ENCODE measurements around the gene PTS. TPM values are rescaled to one million over a fixed set of nuclear protein-coding genes. Genes with fewer than 3 reads are reported as not detected.

The PTS gene
- total and polyA plus RNA-seq, 9 of the 15 experiments (the other 6 are each of a cell fraction or from before 2014, with no cell fraction given), result 27.1 to 72.7 (median 41.1) TPM

GRCh38 chr11:112269139-112269538 lies 42.9 kb downstream of the PTS start (continued):
- no peak for TF ChIP-seq NFIC (IDR thresholded peaks at IDR 0.05)
- TF ChIP-seq ZFX (CRISPR knock-in tag; IDR thresholded peaks at IDR 0.05), result no peak
- TF ChIP-seq RCOR1 (IDR thresholded peaks at IDR 0.05; ENCODE audit: borderline replicate concordance in 1 of 2, low read depth in 2 of 2, low read length in 2 of 2), result no peak

GRCh38 chr11:112270551-112271180 lies 44.4 kb downstream of the PTS start:
- no peaks in the 10 kb centered on the region for H4K20me1 ChIP-seq (replicated peaks; ENCODE audit: control insufficient read depth, insufficient read depth, low read length)
- intact Hi-C loops (cut with micrococcal nuclease), result no loop called here
- peaks cover 0 to 13% of the 10 kb centered on the region in 2 experiments; a peak in 4 of 5 replicates for H3K4me1 ChIP-seq (replicated peaks in 1 of 2; ENCODE audit: control insufficient read depth in 2 of 2, insufficient read depth in 2 of 2, low read length in 2 of 2)
- TSS peak; percentile 80 for BruUV-seq (replicated peaks)
- H3K4me3 ChIP-seq, result peak overlapping the region; percentile 38
- no peaks in the 10 kb centered on the region for H3K9me3 ChIP-seq (replicated peaks; ENCODE audit: control insufficient read depth, insufficient read depth, low read depth, low read length)
- H3K27me3 ChIP-seq (ENCODE audit: control insufficient read depth in 2 of 2, insufficient read depth in 2 of 2, low read length in 2 of 2), result no peaks in the 10 kb centered on the region
- ATAC-seq (peak; percentile 88), DNase-seq (ENCODE audit: extremely low read depth in 1 of 4, low spot score in 3 of 4) (peak in 2 of 4 experiments; percentile 59 to 67), FAIRE-seq (peak; percentile 86)
- peak overlapping the region; percentile 86 for H2AFZ ChIP-seq (ENCODE audit: low read depth, low read length)
- CTCF ChIA-PET (ENCODE audit: low intra/inter-chr PET ratio), result no interaction called here
- H3K9me1 ChIP-seq (ENCODE audit: control insufficient read depth, insufficient read depth, low read length), result no peaks in the 10 kb centered on the region
- H3K79me2 ChIP-seq (ENCODE audit: control insufficient read depth, insufficient read depth, low read length), result no peaks in the 10 kb centered on the region
- 6% methylated on average over 11 of the region's 12 CpGs for WGBS (ENCODE audit: insufficient coverage, low coverage, missing lambda C conversion rate)
- H3K9ac ChIP-seq (ENCODE audit: insufficient read depth in 1 of 2, low read depth in 2 of 2, low read length in 2 of 2), result peak overlapping the region; percentile 44 to 78; a peak in 3 of 4 replicates
- peak overlapping the region; percentile 60; the same call in 2 of the 3 replicates for H3K27ac ChIP-seq (ENCODE audit: extremely low read depth, low read depth, low read length)
- POLR2A ChIA-PET, result interaction anchor here (0.6 to 1.3 kb wide), 2 partner anchors 13 to 48 kb away, joined by 3 to 4 read pairs; no protein-coding TSS in a partner anchor
- peak overlapping the region; percentile 77 for H3K4me2 ChIP-seq (ENCODE audit: insufficient read depth, low read length)
- in situ Hi-C loops (cut with MboI), result no loop called here
- H3K36me3 ChIP-seq (ENCODE audit: control insufficient read depth, insufficient read depth, low read length), result no peaks in the 10 kb centered on the region
- TF ChIP-seq PHF8 (IDR thresholded peaks at IDR 0.05; ENCODE audit: borderline replicate concordance, low read length), result peak; percentile 37; the same call in 1 of the 2 replicates
- TF ChIP-seq XRCC5 (IDR thresholded peaks at IDR 0.05; ENCODE audit: low read depth, low read length), result no peak
- TF ChIP-seq CBX3 (IDR thresholded peaks at IDR 0.05; ENCODE audit: borderline replicate concordance in 1 of 2, low read length in 2 of 2), result 0 out of 3 replicates have a peak, but pooled peaks of 1 of the 2 experiments have one; percentile 8
- TF ChIP-seq CTBP1 (IDR thresholded peaks at IDR 0.05; ENCODE audit: borderline replicate concordance), result peak; percentile 24; the same call in 1 of the 2 replicates
- TF ChIP-seq FOXK2 (conservative IDR thresholded peaks at IDR 0.05 in 1 of 2, IDR thresholded peaks at IDR 0.05 in 1 of 2; ENCODE audit: low read depth in 2 of 2), result peak; percentile 65 to 68
- TF ChIP-seq TRIM28 (IDR thresholded peaks at IDR 0.05), result 0 out of 2 replicates have a peak, but pooled peaks have one; percentile 45
- TF ChIP-seq TCF15 (CRISPR knock-in tag; IDR thresholded peaks at IDR 0.05), result no peak
- peak; percentile 27; the same call in 1 of the 2 replicates for TF ChIP-seq GABPA (tag; conservative IDR thresholded peaks at IDR 0.05; ENCODE audit: low read depth)
- peak; percentile 73 for TF ChIP-seq ELF1 (tag; IDR thresholded peaks at IDR 0.05)
- TF ChIP-seq ZNF174 (CRISPR knock-in tag; IDR thresholded peaks at IDR 0.05), result no peak
- no peak for TF ChIP-seq TAF1 (IDR thresholded peaks at IDR 0.05; ENCODE audit: control insufficient read depth, extremely low read depth, insufficient read depth, low read length, severe bottlenecking)
- peak; percentile 63 for TF ChIP-seq PHF20 (IDR thresholded peaks at IDR 0.05; ENCODE audit: partially characterized antibody)
- TF ChIP-seq SMARCA4 (IDR thresholded peaks at IDR 0.05), result peak; percentile 23; the same call in 1 of the 2 replicates
- peak; percentile 61; the same call in 1 of the 2 replicates for TF ChIP-seq POLR2A (conservative IDR thresholded peaks at IDR 0.05)
- TF ChIP-seq, protein P1, sequence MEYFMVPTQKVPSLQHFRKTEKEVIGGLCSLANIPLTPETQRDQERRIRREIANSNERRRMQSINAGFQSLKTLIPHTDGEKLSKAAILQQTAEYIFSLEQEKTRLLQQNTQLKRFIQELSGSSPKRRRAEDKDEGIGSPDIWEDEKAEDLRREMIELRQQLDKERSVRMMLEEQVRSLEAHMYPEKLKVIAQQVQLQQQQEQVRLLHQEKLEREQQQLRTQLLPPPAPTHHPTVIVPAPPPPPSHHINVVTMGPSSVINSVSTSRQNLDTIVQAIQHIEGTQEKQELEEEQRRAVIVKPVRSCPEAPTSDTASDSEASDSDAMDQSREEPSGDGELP (CRISPR knock-in tag; IDR thresholded peaks at IDR 0.05; ENCODE audit: borderline replicate concordance), result 0 out of 2 replicates have a peak, but pooled peaks have one; percentile 32
- TF ChIP-seq MITF (IDR thresholded peaks at IDR 0.05), result no peak
- TF ChIP-seq ZNF316 (IDR thresholded peaks at IDR 0.05), result peak; percentile 56; the same call in 1 of the 2 replicates

Measured in K562 (cell line).